ENCODE data around the gene LHX1. TPM values are rescaled to one million over a fixed set of nuclear protein-coding genes. Genes with fewer than 3 reads are reported as not detected.
A peak's percentile ranks its signal among the peaks of the same experiment; 100 is the strongest.

LHX1 gene
- total and polyA plus RNA-seq, 9 of the 15 experiments (the other 6 are each of a cell fraction or from before 2014, with no cell fraction given), result 0.05 to 0.64 (median 0.07) TPM; not detected in 6

DNA sequence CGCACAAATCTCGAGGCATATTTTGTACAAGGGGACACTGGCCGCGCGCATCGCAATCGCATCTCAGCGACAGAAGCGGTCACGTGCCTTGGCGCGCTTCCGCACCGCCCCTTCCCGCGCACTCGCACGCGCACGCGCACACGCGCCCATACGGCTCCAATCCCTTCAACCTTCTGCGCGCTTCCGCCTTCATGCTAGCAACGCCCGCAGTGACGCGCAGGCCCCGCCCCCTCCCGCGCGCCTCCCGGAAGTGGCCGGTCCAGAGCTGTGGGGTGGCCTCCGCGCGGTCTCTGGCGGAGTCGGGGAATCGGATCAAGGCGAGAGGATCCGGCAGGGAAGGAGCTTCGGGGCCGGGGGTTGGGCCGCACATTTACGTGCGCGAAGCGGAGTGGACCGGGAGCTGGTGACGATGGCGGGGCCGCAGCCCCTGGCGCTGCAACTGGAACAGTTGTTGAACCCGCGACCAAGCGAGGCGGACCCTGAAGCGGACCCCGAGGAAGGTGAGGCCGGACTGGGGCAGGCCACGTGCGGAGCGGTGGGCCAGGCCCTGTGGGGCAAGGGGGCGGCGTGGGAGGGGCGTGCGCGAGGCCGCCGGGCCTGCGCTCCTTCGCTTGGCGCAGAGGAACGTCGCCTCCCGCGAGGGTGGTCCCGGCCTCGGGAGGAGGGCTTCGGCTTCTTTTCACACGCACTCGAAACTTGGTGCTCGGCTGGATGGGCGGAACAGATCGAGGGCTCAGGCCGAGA is 11.6 kb downstream of the LHX1 start, which contains the start of gene AATF (continued):
- TF ChIP-seq KLF13 (tag; IDR thresholded peaks at IDR 0.05; ENCODE audit: borderline replicate concordance, low read depth), result no peak; the same call in 1 of the 2 replicates
- TF ChIP-seq LCOR (CRISPR knock-in tag; IDR thresholded peaks at IDR 0.05), result peak; percentile 90
- TF ChIP-seq KDM2B (CRISPR knock-in tag; IDR thresholded peaks at IDR 0.05), result no peak; the same call in 1 of the 2 replicates
- TF ChIP-seq, protein P1, sequence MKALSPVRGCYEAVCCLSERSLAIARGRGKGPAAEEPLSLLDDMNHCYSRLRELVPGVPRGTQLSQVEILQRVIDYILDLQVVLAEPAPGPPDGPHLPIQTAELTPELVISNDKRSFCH (CRISPR knock-in tag; IDR thresholded peaks at IDR 0.05), result no peak
- TF ChIP-seq, protein P1 (tag; IDR thresholded peaks at IDR 0.05), result 0 out of 2 replicates have a peak, but pooled peaks have one; percentile 2
- TF ChIP-seq, protein P2, sequence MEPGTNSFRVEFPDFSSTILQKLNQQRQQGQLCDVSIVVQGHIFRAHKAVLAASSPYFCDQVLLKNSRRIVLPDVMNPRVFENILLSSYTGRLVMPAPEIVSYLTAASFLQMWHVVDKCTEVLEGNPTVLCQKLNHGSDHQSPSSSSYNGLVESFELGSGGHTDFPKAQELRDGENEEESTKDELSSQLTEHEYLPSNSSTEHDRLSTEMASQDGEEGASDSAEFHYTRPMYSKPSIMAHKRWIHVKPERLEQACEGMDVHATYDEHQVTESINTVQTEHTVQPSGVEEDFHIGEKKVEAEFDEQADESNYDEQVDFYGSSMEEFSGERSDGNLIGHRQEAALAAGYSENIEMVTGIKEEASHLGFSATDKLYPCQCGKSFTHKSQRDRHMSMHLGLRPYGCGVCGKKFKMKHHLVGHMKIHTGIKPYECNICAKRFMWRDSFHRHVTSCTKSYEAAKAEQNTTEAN (CRISPR knock-in tag; IDR thresholded peaks at IDR 0.05), result no peak
- TF ChIP-seq ZNF780A (CRISPR knock-in tag; IDR thresholded peaks at IDR 0.05), result no peak
- TF ChIP-seq ZNF347 (CRISPR knock-in tag; IDR thresholded peaks at IDR 0.05; ENCODE audit: low read depth), result no peak
- TF ChIP-seq, protein P3, sequence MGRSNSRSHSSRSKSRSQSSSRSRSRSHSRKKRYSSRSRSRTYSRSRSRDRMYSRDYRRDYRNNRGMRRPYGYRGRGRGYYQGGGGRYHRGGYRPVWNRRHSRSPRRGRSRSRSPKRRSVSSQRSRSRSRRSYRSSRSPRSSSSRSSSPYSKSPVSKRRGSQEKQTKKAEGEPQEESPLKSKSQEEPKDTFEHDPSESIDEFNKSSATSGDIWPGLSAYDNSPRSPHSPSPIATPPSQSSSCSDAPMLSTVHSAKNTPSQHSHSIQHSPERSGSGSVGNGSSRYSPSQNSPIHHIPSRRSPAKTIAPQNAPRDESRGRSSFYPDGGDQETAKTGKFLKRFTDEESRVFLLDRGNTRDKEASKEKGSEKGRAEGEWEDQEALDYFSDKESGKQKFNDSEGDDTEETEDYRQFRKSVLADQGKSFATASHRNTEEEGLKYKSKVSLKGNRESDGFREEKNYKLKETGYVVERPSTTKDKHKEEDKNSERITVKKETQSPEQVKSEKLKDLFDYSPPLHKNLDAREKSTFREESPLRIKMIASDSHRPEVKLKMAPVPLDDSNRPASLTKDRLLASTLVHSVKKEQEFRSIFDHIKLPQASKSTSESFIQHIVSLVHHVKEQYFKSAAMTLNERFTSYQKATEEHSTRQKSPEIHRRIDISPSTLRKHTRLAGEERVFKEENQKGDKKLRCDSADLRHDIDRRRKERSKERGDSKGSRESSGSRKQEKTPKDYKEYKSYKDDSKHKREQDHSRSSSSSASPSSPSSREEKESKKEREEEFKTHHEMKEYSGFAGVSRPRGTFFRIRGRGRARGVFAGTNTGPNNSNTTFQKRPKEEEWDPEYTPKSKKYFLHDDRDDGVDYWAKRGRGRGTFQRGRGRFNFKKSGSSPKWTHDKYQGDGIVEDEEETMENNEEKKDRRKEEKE (IDR thresholded peaks at IDR 0.05; ENCODE audit: borderline replicate concordance in 1 of 2, control insufficient read depth in 1 of 2, low read depth in 2 of 2, low read length in 1 of 2), result 0 out of 4 replicates have a peak, but pooled peaks of 1 of the 2 experiments have one; percentile 30
- TF ChIP-seq, protein P4, sequence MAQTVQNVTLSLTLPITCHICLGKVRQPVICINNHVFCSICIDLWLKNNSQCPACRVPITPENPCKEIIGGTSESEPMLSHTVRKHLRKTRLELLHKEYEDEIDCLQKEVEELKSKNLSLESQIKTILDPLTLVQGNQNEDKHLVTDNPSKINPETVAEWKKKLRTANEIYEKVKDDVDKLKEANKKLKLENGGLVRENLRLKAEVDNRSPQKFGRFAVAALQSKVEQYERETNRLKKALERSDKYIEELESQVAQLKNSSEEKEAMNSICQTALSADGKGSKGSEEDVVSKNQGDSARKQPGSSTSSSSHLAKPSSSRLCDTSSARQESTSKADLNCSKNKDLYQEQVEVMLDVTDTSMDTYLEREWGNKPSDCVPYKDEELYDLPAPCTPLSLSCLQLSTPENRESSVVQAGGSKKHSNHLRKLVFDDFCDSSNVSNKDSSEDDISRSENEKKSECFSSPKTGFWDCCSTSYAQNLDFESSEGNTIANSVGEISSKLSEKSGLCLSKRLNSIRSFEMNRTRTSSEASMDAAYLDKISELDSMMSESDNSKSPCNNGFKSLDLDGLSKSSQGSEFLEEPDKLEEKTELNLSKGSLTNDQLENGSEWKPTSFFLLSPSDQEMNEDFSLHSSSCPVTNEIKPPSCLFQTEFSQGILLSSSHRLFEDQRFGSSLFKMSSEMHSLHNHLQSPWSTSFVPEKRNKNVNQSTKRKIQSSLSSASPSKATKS (CRISPR knock-in tag; IDR thresholded peaks at IDR 0.05), result no peak
- TF ChIP-seq TCF7 (IDR thresholded peaks at IDR 0.05; ENCODE audit: borderline replicate concordance), result no peak
- TF ChIP-seq ZBED1 (IDR thresholded peaks at IDR 0.05), result no peak
- TF ChIP-seq ZNF134 (CRISPR knock-in tag; conservative IDR thresholded peaks at IDR 0.05), result no peak
- TF ChIP-seq BCOR (IDR thresholded peaks at IDR 0.05), result peak; percentile 72; the same call in 1 of the 2 replicates
- TF ChIP-seq, protein P5, sequence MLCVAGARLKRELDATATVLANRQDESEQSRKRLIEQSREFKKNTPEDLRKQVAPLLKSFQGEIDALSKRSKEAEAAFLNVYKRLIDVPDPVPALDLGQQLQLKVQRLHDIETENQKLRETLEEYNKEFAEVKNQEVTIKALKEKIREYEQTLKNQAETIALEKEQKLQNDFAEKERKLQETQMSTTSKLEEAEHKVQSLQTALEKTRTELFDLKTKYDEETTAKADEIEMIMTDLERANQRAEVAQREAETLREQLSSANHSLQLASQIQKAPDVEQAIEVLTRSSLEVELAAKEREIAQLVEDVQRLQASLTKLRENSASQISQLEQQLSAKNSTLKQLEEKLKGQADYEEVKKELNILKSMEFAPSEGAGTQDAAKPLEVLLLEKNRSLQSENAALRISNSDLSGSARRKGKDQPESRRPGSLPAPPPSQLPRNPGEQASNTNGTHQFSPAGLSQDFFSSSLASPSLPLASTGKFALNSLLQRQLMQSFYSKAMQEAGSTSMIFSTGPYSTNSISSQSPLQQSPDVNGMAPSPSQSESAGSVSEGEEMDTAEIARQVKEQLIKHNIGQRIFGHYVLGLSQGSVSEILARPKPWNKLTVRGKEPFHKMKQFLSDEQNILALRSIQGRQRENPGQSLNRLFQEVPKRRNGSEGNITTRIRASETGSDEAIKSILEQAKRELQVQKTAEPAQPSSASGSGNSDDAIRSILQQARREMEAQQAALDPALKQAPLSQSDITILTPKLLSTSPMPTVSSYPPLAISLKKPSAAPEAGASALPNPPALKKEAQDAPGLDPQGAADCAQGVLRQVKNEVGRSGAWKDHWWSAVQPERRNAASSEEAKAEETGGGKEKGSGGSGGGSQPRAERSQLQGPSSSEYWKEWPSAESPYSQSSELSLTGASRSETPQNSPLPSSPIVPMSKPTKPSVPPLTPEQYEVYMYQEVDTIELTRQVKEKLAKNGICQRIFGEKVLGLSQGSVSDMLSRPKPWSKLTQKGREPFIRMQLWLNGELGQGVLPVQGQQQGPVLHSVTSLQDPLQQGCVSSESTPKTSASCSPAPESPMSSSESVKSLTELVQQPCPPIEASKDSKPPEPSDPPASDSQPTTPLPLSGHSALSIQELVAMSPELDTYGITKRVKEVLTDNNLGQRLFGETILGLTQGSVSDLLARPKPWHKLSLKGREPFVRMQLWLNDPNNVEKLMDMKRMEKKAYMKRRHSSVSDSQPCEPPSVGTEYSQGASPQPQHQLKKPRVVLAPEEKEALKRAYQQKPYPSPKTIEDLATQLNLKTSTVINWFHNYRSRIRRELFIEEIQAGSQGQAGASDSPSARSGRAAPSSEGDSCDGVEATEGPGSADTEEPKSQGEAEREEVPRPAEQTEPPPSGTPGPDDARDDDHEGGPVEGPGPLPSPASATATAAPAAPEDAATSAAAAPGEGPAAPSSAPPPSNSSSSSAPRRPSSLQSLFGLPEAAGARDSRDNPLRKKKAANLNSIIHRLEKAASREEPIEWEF (CRISPR knock-in tag; IDR thresholded peaks at IDR 0.05), result no peak
